NCI-H524 treated with DMSO at 0.1 percent for 48 hours (cell line): ENCODE data around the gene SH2D6.
"Not testable (repeated sequence)": the region's sequence is repeated elsewhere in the genome, so short reads cannot be mapped to it uniquely, and the experiment has no call there.

ENCODE experiments used
- DNase-seq: peaks from one replicate; lab custom pipeline; 2025; lab: John Stamatoyannopoulos, UW

Gene SH2D6

GRCh38 chr2:85422072-85422457 is 3.6 kb downstream of the SH2D6 start:
- DNase-seq, result no peak

- DNase-seq, result peak; percentile 58
Measured at GRCh38 chr2:85423525-85423924, 5.0 kb downstream of the SH2D6 start.

GRCh38 chr2:85425588-85425987 is 7.1 kb downstream of the SH2D6 start:
- no peak for DNase-seq

DNA sequence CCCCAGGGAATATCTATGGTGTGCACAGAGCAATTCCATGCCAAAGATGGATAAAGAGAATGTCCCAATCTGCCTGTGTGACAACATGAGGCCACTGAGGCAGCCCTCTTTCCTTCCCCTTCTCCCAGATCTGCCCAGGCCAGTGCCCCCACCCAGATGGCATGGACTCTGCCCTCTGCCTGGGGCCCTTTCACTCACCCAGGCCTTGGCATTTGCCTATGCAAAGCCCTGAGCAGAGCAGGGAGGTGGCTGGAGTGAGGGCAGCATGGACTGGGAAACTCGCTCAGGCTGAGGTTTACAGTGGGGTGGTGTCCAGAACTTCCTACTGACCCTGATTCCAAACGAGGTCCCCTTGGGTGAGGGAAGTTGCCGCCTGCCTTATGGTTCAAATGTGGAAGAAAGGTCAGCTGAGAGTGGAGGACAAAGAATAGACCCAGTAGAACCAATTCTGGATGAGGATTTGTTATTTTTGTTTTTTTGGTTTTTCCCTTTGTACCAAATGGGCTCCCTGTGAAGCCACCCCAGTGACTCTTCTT is 8.9 kb downstream of the SH2D6 start:
- no peak for DNase-seq

DNA sequence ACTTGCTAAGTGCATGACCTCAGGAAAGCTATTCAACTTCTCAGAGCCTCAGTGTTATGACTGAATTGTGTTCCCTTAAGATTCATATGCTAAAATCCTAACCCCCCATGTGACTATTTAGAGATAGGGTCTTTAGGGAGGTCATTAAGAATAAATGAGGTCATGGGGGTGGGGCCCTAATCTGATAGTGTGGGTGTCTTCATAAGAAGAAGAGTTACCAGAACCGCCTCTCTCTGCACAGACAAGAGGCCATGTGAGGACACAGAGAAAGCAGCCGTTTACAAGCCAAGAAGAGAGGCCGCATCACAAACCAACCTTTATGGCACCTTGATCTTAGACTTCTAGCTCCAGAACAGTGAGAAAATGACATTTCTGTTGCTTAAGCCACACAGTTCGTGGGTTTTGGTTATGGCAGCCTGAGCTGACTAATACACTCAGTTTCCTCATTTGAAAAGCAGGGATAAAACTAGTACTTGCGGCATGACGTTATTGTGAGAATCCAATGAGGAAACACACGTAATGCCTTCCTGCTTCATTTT is 9.9 kb downstream of the SH2D6 start:
- DNase-seq, result no peak

- DNase-seq, result no peak
Measured at GRCh38 chr2:85429213-85429923, 10.9 kb downstream of the SH2D6 start.

GRCh38 chr2:85429924-85430289 is 11.4 kb downstream of the SH2D6 start:
- DNase-seq, result no peak

- peak; percentile 49 for DNase-seq
Measured at GRCh38 chr2:85430752-85431569, 12.4 kb downstream of the SH2D6 start.

DNA sequence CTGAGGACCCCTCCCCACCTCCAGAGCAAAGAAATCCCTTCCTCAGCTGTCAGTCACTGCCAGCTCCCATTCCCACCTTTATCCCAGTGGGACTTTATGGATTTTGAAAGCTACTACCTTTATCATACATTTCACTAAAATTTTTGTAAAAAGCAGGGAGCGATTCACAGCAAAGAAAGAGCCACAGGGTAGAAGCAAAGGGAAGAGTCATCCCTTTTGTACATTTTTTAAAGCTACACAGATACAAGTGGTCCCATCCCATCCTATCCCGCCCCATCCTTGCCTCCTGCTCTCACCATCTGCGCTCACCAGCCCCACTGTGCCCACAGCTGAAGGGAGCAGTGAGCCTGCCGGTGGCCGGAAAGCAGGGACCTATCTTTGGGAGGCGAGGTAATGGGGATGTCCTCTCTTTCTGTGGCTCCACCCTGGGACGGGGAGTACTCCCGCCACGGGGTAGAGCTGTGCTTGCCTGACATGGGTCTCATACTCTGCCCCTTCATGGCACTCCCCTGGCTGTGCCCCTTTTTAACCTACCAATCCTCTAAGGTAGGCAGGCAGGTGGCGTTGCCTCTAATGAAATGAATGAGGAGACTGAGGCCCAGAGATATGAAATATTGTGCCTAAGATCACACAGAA is 13.2 kb downstream of the SH2D6 start:
- no peak for DNase-seq

- DNase-seq, result peak; percentile 41
Measured at GRCh38 chr2:85433511-85434089, 15.1 kb downstream of the SH2D6 start.

DNA sequence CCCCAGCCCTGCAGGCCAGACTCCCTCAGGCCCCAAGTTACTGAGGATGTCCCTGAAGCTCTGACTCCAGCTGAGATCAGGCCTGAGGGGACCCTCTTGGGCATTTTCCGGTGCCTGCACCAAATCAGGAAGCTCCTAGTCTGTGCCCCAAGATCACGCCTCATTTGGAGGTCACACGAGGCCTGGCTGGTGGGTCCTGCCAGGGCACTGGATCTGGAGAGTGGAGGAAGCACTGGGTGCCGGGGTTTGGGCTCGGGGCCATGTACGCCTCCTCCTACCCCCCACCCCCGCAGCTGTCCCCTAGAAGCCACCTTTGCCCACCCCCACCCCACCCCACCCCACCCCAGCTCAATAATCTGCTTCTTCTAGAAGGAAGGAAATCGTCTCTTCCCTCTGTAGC is 16.2 kb downstream of the SH2D6 start:
- DNase-seq, result no peak

- DNase-seq, result no peak
Measured at GRCh38 chr2:85435220-85435958, 16.9 kb downstream of the SH2D6 start.

DNA sequence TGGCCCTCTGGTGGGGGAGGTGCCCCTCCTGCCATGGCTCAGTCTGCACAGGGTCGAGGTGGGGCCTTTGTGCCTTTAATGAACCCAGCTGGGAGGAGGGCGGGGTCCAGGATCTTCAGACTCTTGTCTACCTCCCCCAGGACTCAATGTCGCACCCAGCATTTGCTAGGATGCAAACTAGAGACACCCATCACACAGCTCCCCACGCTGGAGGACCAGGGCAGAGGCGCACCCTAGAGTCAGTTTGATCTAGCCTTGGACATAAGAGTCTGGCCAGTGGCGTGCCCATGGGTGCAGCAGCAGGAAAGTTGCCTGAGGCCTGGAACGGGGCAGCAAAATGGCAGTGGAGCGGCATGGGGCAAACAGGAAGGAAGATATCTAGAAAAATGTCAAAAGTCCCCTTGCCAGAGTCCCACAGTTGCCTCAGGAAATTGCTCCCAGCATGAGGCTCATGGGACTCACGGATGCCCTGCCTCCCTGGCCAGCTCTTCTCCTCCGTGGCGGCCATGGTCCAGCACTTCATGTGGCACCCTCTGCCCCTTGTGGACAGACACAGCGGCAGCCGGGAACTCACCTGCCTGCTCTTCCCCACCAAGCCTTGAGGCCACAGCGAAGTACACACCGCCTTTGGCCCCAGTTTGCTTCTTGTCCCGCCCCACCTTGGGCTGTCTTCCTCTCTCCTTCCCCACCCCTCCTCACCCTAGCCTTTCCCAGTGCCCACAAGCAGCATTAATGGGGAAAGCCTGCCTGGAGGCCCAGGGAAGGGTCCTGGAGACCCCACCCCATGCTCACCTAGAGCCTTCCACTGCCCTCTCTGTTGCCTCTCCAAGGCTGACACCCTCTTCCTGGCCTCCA is 17.7 kb downstream of the SH2D6 start:
- no peak for DNase-seq

GRCh38 chr2:85436836-85437487 is 18.4 kb downstream of the SH2D6 start:
- DNase-seq, result no peak

DNA sequence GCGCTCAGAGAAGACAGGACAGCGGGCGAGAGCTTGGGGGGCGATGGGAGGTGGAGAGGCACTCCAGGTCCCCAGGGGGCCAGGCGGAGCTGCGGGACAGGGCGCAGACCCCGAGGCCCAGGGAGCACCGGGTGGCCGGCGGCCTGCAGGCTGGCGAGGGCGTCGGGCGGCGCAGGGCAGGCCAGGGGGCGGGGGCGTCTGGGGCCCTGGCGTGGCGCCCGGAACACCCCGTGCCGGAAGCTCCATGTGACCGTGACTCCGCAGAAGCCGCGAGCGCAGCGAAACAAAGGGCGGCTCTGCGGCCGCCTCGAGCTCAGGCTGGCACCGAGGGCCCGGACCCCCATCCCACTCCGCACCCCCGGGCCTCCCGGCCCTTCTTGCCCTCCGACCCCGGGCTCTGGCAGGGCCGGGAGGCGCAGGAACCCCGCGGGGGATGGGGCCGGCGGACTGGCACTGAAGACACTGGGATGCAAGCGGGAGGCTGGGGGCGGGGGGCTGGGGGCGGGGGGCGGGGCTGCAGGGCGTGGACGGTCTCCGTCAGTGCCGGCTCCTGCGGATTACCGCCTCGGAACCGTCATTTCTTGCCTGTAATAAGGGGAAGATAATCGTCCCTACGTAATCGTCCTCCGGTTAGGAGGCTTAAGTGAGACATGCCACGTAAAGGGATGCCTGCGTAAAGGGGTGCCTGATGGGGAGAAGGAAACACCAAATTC is 19.1 kb downstream of the SH2D6 start:
- DNase-seq, result no peak

- no peak for DNase-seq
Measured at GRCh38 chr2:85438201-85439024, 19.9 kb downstream of the SH2D6 start.

DNA sequence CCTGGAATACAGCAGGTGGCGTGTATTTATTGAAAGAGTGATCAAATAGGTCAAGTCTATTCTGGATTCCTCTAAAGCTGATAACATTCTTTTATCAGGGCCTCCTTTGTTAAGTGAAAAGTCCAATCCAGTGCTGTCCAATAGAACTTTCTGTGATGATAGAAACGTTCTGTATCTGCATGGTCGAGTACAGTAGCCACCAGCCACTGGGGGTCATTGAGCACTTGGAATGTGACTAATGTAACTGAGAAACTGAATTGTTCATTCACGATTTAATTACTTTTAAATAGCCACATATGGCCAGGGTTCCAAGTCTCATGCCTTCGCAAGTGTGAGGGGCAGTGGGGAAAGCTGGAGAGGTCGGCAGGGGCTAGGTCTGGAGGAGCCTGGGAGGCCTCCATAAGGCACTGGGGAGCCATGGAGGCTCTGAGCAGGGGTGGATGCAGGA is 20.5 kb downstream of the SH2D6 start:
- DNase-seq, result no peak

- DNase-seq, result not testable (repeated sequence)
Measured at GRCh38 chr2:85439569-85439968, 21.1 kb downstream of the SH2D6 start.
